Measurements from ENCODE around the gene KCND2. TPM values are rescaled to one million over a fixed set of nuclear protein-coding genes. Genes with fewer than 3 reads are reported as not detected.

The KCND2 gene
- total and polyA plus RNA-seq, 7 donors, result 0.04 to 2.7 (median 0.15) TPM

- ATAC-seq (no peak), DNase-seq (no peak)
- no peak for TF ChIP-seq CTCF (IDR thresholded peaks at IDR 0.05)
- H3K4me1 ChIP-seq, result no peaks in the 10 kb centered on the region
- intact Hi-C loops (cut with DNase I), result no loop called here
- no peaks in the 10 kb centered on the region for H3K9me3 ChIP-seq
- H3K36me3 ChIP-seq (ENCODE audit: insufficient read depth in 1 of 2, low read depth in 1 of 2), result no peaks in the 10 kb centered on the region
- H3K27me3 ChIP-seq (ENCODE audit: insufficient read depth in 3 of 3, low read length in 2 of 3), result no peaks in the 10 kb centered on the region
- no peak overlapping the region for H3K4me3 ChIP-seq
- H3K27ac ChIP-seq, result no peak overlapping the region
Measured at GRCh38 chr7:120603366-120603765, 330.4 kb downstream of the KCND2 start.

GRCh38 chr7:120609136-120609753, 336.3 kb downstream of the KCND2 start:
- Histone ChIP-seq H3K9me3 (no peaks in the 10 kb centered on the region), H3K27ac (no peak overlapping the region), H3K27me3 (ENCODE audit: insufficient read depth in 3 of 3, low read length in 2 of 3) (no peaks in the 10 kb centered on the region), H3K36me3 (ENCODE audit: insufficient read depth in 1 of 2, low read depth in 1 of 2) (no peaks in the 10 kb centered on the region), H3K4me1 (no peaks in the 10 kb centered on the region), H3K4me3 (no peak overlapping the region)
- ATAC-seq (no peak), DNase-seq (no peak)
- 35 to 39% (median 35%) methylated on average over 7 of the region's 7 CpGs for WGBS, 3 donors
- intact Hi-C loops (cut with DNase I), result no loop called here
- no peak for TF ChIP-seq CTCF (IDR thresholded peaks at IDR 0.05)

GRCh38 chr7:120611975-120612374, 339.0 kb downstream of the KCND2 start:
- TF ChIP-seq CTCF (IDR thresholded peaks at IDR 0.05), result no peak
- no peak for DNase-seq
- WGBS, 3 donors, result 91 to 95% (median 91%) methylated on average over 1 of the region's 1 CpG
- H3K27ac ChIP-seq, result no peak overlapping the region
- intact Hi-C loops (cut with DNase I), result no loop called here
- no peaks in the 10 kb centered on the region for H3K9me3 ChIP-seq
- H3K27me3 ChIP-seq (ENCODE audit: insufficient read depth in 3 of 3, low read length in 2 of 3), result no peaks in the 10 kb centered on the region
- H3K4me1 ChIP-seq, result no peaks in the 10 kb centered on the region
- ATAC-seq, result no peak
- no peaks in the 10 kb centered on the region for H3K36me3 ChIP-seq (ENCODE audit: insufficient read depth in 1 of 2, low read depth in 1 of 2)
- H3K4me3 ChIP-seq, result no peak overlapping the region

GRCh38 chr7:120615703-120616102, 342.7 kb downstream of the KCND2 start:
- Histone ChIP-seq H3K4me3 (no peak overlapping the region), H3K36me3 (ENCODE audit: insufficient read depth in 1 of 2, low read depth in 1 of 2) (no peaks in the 10 kb centered on the region), H3K27ac (no peak overlapping the region), H3K27me3 (ENCODE audit: insufficient read depth in 3 of 3, low read length in 2 of 3) (no peaks in the 10 kb centered on the region), H3K9me3 (no peaks in the 10 kb centered on the region), H3K4me1 (no peaks in the 10 kb centered on the region)
- WGBS, 3 donors, result 75 to 77% (median 76%) methylated on average over 3 of the region's 3 CpGs
- no peak for ATAC-seq
- no peak for DNase-seq
- no peak for TF ChIP-seq CTCF (IDR thresholded peaks at IDR 0.05)
- intact Hi-C loops (cut with DNase I), result no loop called here

- ATAC-seq (no peak), DNase-seq (no peak)
- H3K27me3 ChIP-seq (ENCODE audit: insufficient read depth in 3 of 3, low read length in 2 of 3), result no peaks in the 10 kb centered on the region
- TF ChIP-seq CTCF (IDR thresholded peaks at IDR 0.05), result no peak
- H3K36me3 ChIP-seq (ENCODE audit: insufficient read depth in 1 of 2, low read depth in 1 of 2), result no peaks in the 10 kb centered on the region
- H3K4me3 ChIP-seq, result no peak overlapping the region
- no peaks in the 10 kb centered on the region for H3K4me1 ChIP-seq
- WGBS, 3 donors, result 49 to 61% (median 55%) methylated on average over 3 of the region's 3 CpGs
- H3K9me3 ChIP-seq, result no peaks in the 10 kb centered on the region
- intact Hi-C loops (cut with DNase I), result no loop called here
- H3K27ac ChIP-seq, result no peak overlapping the region
Measured at GRCh38 chr7:120617275-120617674, 344.3 kb downstream of the KCND2 start.
